ENCODE measurements around the gene C1R. TPM values are rescaled to one million over a fixed set of nuclear protein-coding genes. Genes with fewer than 3 reads are reported as not detected.

The C1R gene
- total and polyA plus RNA-seq, 11 donors, result 42.6 to 343 (median 98.5) TPM

GRCh38 chr12:7032990-7033389 lies 59.3 kb downstream of the C1R start:
- no peak for ATAC-seq
- DNase-seq, result no peak
- intact Hi-C loops (cut with DNase I), result loop anchor here in 1 of 10 donors (5.0 kb wide), 1 partner anchor 71 kb away; no protein-coding TSS in a partner anchor

GRCh38 chr12:7031306-7031705 lies 60.9 kb downstream of the C1R start:
- no peak for DNase-seq
- Histone ChIP-seq H3K27ac (no peak overlapping the region), H3K36me3 (no peaks in the 10 kb centered on the region), H3K4me1 (peaks cover 0 to 4% (median 0%) of the 10 kb centered on the region in 12 donors), H3K4me3 (no peak overlapping the region), H3K27me3 (no peaks in the 10 kb centered on the region), H3K9me3 (no peaks in the 10 kb centered on the region)
- intact Hi-C loops (cut with DNase I), result loop anchor here in 1 of 10 donors (5.0 kb wide), 1 partner anchor 69 kb away; no protein-coding TSS in a partner anchor
- WGBS, 4 donors, result 71 to 86% (median 83%) methylated on average over 5 to 6 of the region's 6 CpGs
- TF ChIP-seq POLR2A (IDR thresholded peaks at IDR 0.05) (no peak), CTCF (IDR thresholded peaks at IDR 0.05) (no peak)
- ATAC-seq, result no peak

More at GRCh38 chr12:7032990-7033389, 59.3 kb downstream of the C1R start:
- Histone ChIP-seq H3K27me3 (no peaks in the 10 kb centered on the region), H3K4me1 (peaks cover 0 to 9% (median 0%) of the 10 kb centered on the region in 12 donors), H3K4me3 (no peak overlapping the region), H3K27ac (no peak overlapping the region), H3K9me3 (no peaks in the 10 kb centered on the region), H3K36me3 (no peaks in the 10 kb centered on the region)
- TF ChIP-seq POLR2A (IDR thresholded peaks at IDR 0.05), result no peak
- TF ChIP-seq CTCF (IDR thresholded peaks at IDR 0.05), result no peak
- 73 to 88% (median 83%) methylated on average over 2 of the region's 2 CpGs for WGBS, 4 donors

Other genes with a start within 250 kb of the C1R start
- 1 to 10 TPM in 1 of 9 donors, under 1 TPM in 7, not detected in 1; 0.44 to 8.3 (median 0.96) TPM for gene CDCA3, start 241.2 kb downstream of the C1R start, total RNA-seq
- under 1 TPM; 0.42 to 0.65 TPM for gene CDCA3, start 241.2 kb downstream of the C1R start, polyA plus RNA-seq
- gene USP5, start 240.3 kb downstream of the C1R start, total RNA-seq, result 10 to 100 TPM; 42.0 to 96.8 (median 61.6) TPM
- gene USP5, start 240.3 kb downstream of the C1R start, polyA plus RNA-seq, result 10 to 100 TPM; 23.4 to 52.8 TPM
- 1,000 to 10,000 TPM in 1 of 9 donors, 100 to 1,000 TPM in 8; 600 to 1,024 (median 730) TPM for gene TPI1, start 224.9 kb downstream of the C1R start, total RNA-seq
- gene TPI1, start 224.9 kb downstream of the C1R start, polyA plus RNA-seq, result 1,000 to 10,000 TPM in 1 of 2 donors, 100 to 1,000 TPM in 1; 648 to 1,605 TPM
- 1 to 10 TPM; 2.3 to 6.6 (median 3.1) TPM for gene SPSB2, start 219.1 kb downstream of the C1R start, total RNA-seq
- gene SPSB2, start 219.1 kb downstream of the C1R start, polyA plus RNA-seq, result 1 to 10 TPM; 4.4 to 4.6 TPM
- 10 to 100 TPM in 5 of 9 donors, 1 to 10 TPM in 4; 8.2 to 15.1 (median 10.3) TPM for gene LRRC23, start 187.6 kb downstream of the C1R start, total RNA-seq
- gene LRRC23, start 187.6 kb downstream of the C1R start, polyA plus RNA-seq, result 10 to 100 TPM; 14.8 to 15.3 TPM
- 10 to 100 TPM in 6 of 9 donors, 1 to 10 TPM in 3; 4.6 to 30.9 (median 11.6) TPM for gene ENO2, start 177.9 kb downstream of the C1R start, total RNA-seq
- 10 to 100 TPM; 10.4 to 22.1 TPM for gene ENO2, start 177.9 kb downstream of the C1R start, polyA plus RNA-seq
- gene ATN1, start 164.5 kb downstream of the C1R start, total RNA-seq, result 10 to 100 TPM; 38.4 to 82.9 (median 67.2) TPM
- gene ATN1, start 164.5 kb downstream of the C1R start, polyA plus RNA-seq, result 10 to 100 TPM; 61.3 to 65.6 TPM
- not detected for gene RNU7-1, start 148.6 kb downstream of the C1R start, total RNA-seq
- gene RNU7-1, start 148.6 kb downstream of the C1R start, polyA plus RNA-seq, result not detected
- gene C12orf57, start 148.4 kb downstream of the C1R start, total RNA-seq, result 100 to 1,000 TPM; 108 to 394 (median 167) TPM
- gene C12orf57, start 148.4 kb downstream of the C1R start, polyA plus RNA-seq, result 100 to 1,000 TPM; 258 to 460 TPM
- 10 to 100 TPM in 2 of 9 donors, 1 to 10 TPM in 7; 3.5 to 63.2 (median 5.9) TPM for gene PTPN6, start 141.1 kb downstream of the C1R start, total RNA-seq
- 1 to 10 TPM; 6.6 to 6.7 TPM for gene PTPN6, start 141.1 kb downstream of the C1R start, polyA plus RNA-seq
- 100 to 1,000 TPM; 128 to 189 (median 152) TPM for gene PHB2, start 121.8 kb downstream of the C1R start, total RNA-seq
- gene PHB2, start 121.8 kb downstream of the C1R start, polyA plus RNA-seq, result 100 to 1,000 TPM; 112 to 192 TPM
- 10 to 100 TPM; 24.2 to 43.1 (median 35.9) TPM for gene EMG1, start 121.5 kb downstream of the C1R start, total RNA-seq
- 10 to 100 TPM; 23.0 to 38.2 TPM for gene EMG1, start 121.5 kb downstream of the C1R start, polyA plus RNA-seq
- gene LPCAT3, start 74.0 kb downstream of the C1R start, total RNA-seq, result 10 to 100 TPM; 19.9 to 66.3 (median 46.8) TPM
- 10 to 100 TPM; 26.9 to 43.4 TPM for gene LPCAT3, start 74.0 kb downstream of the C1R start, polyA plus RNA-seq
- gene C1S, start 31.7 kb downstream of the C1R start, total RNA-seq, result 100 to 1,000 TPM in 2 of 9 donors, 10 to 100 TPM in 7; 31.9 to 247 (median 74.2) TPM
- 10 to 100 TPM; 30.1 to 36.4 TPM for gene C1S, start 31.7 kb downstream of the C1R start, polyA plus RNA-seq
- 10 to 100 TPM in 3 of 9 donors, 1 to 10 TPM in 6; 5.4 to 27.1 (median 7.9) TPM for gene C1RL, start 16.8 kb upstream of the C1R start, total RNA-seq
- gene C1RL, start 16.8 kb upstream of the C1R start, polyA plus RNA-seq, result 1 to 10 TPM; 7.9 to 9.8 TPM
- 1 to 10 TPM in 1 of 9 donors, under 1 TPM in 1, not detected in 7; 0.86 to 2.1 TPM for gene RBP5, start 36.4 kb upstream of the C1R start, total RNA-seq
- under 1 TPM; 0.34 to 0.94 TPM for gene RBP5, start 36.4 kb upstream of the C1R start, polyA plus RNA-seq
- 10 to 100 TPM in 2 of 9 donors, 1 to 10 TPM in 7; 3.3 to 18.7 (median 4.1) TPM for gene CLSTN3, start 37.9 kb upstream of the C1R start, total RNA-seq
- gene CLSTN3, start 37.9 kb upstream of the C1R start, polyA plus RNA-seq, result 1 to 10 TPM; 3.1 to 4.2 TPM
- gene PEX5, start 97.2 kb upstream of the C1R start, total RNA-seq, result 10 to 100 TPM; 24.9 to 40.1 (median 29.9) TPM
- gene PEX5, start 97.2 kb upstream of the C1R start, polyA plus RNA-seq, result 10 to 100 TPM in 1 of 2 donors, 1 to 10 TPM in 1; 9.7 to 45.9 TPM
- not detected for gene ACSM4, start 211.6 kb upstream of the C1R start, total RNA-seq
- not detected for gene ACSM4, start 211.6 kb upstream of the C1R start, polyA plus RNA-seq

All from heart left ventricle (tissue), 16 donors.